Spleen (tissue), 11 donors: Measurements from ENCODE around the gene OR5AU1. TPM values are rescaled to one million over a fixed set of nuclear protein-coding genes. Genes with fewer than 3 reads are reported as not detected.

Experiments used
- DNase-seq: peaks from one replicate; pipeline ENCODE4 v3.0.0-alpha.2; 2020
- H3K27ac ChIP-seq, 8 donors: fragments of 200-600 bp; sonication (generic) in 7 of 8; 1 replicate in 4 of 8; 2 replicates in 4 of 8; pipeline versions ENCODE4 v1.5.0 to v1.8.0; 2016 to 2021; ENCODE audit warnings: inconsistent platforms in 4 of 8, mild to moderate bottlenecking in 4 of 8, moderate library complexity in 1 of 8
- H3K27me3 ChIP-seq, 7 donors: fragments of 200-600 bp; sonication (generic) in 6 of 7; replicated peaks in 1 of 7; 1 replicate in 4 of 7; 2 replicates in 3 of 7; pipeline versions ENCODE4 v1.5.0 to v1.8.0; 2016 to 2021; ENCODE audit warnings: inconsistent platforms in 3 of 7, mild to moderate bottlenecking in 1 of 7
- H3K36me3 ChIP-seq, 6 donors: fragments of 200-600 bp; sonication (generic) in 5 of 6; 1 replicate in 4 of 6; 2 replicates in 2 of 6; pipeline versions ENCODE4 v1.5.0 to v1.8.0; 2016 to 2021; ENCODE audit warnings: inconsistent platforms in 2 of 6
- H3K4me1 ChIP-seq, 6 donors: fragments of 200-600 bp; sonication (generic) in 5 of 6; 1 replicate in 3 of 6; 2 replicates in 3 of 6; pipeline versions ENCODE4 v1.5.0 to v1.8.0; 2016 to 2021; ENCODE audit warnings: inconsistent platforms in 3 of 6
- H3K4me3 ChIP-seq, 8 donors: fragments of 200-600 bp; sonication (generic) in 7 of 8; 1 replicate in 4 of 8; 2 replicates in 4 of 8; pipeline versions ENCODE4 v1.5.0 to v1.8.0; 2016 to 2021; ENCODE audit warnings: inconsistent platforms in 4 of 8, mild to moderate bottlenecking in 4 of 8, moderate library complexity in 2 of 8
- H3K9me3 ChIP-seq, 8 donors: fragments of 200-600 bp; sonication (generic) in 7 of 8; 1 replicate in 4 of 8; 2 replicates in 4 of 8; pipeline versions ENCODE4 v1.5.0 to v1.8.0; 2016 to 2021; ENCODE audit warnings: inconsistent platforms in 4 of 8
- POLR2A ChIP-seq, 3 donors: fragments of 450-650 bp; IDR thresholded peaks; one replicate each; pipeline ENCODE4 v1.5.1; 2017; ENCODE audit warnings: antibody characterized with exemption in 3 of 3, mild to moderate bottlenecking in 1 of 3
- POLR2AphosphoS5 ChIP-seq, 3 donors: sonication (generic); formaldehyde crosslinking; IDR thresholded peaks; one replicate each; pipeline ENCODE4 v1.5.1; 2017; ENCODE audit warnings: antibody characterized with exemption in 3 of 3
- WGBS, 5 donors: extraction: QIAGEN DNeasy Blood & Tissue Kit in 3 of 5; methylation state at CpG; one replicate each; pipeline versions ENCODE4 v1.1.5 to v1.1.7; 2013 to 2018; 5-methylcytosine and 5-hydroxymethylcytosine counted together
- intact Hi-C: fragments of 100-400 bp; cut with DNase I; formaldehyde crosslinking; loops from one replicate; pipeline ENCODE4 v1.15.0; 2023; ENCODE audit warnings: low total_unique reads
- polyA plus RNA-seq, 3 donors: library from polyadenylated mRNA; stranded (reverse); fragments of 200-250 nt; gene quantifications; one replicate each; pipeline ENCODE4 v1.2.1, GENCODE V29; 2013
- total RNA-seq, 7 donors: library from RNA; depleted of rRNA in 3 of 7; stranded (reverse); fragments of >200 nt in 3 of 7; fragmentation: NEBNext Ultra II Directional in 4 of 7; extraction: Animal tissue kit (Norgen Biotek cat#: 25700) in 4 of 7; gene quantifications; one replicate each; pipeline versions ENCODE4 v1.1.0 to v1.2.1, GENCODE V29; 2016 to 2021
- TF ChIP-seq, protein P1 (sequence below), 11 experiments: fragments of 200-600 bp in 7 of 11; fragments of 450-650 bp in 4 of 11; sonication (generic) in 4 of 11; IDR thresholded peaks in 8 of 11; conservative IDR thresholded peaks in 3 of 11; 1 replicate in 7 of 11; 2 replicates in 4 of 11; pipeline versions ENCODE4 v1.4.0 to v1.8.0; 2016 to 2021; ENCODE audit warnings: antibody characterized with exemption in 11 of 11, inconsistent platforms in 4 of 11, mild to moderate bottlenecking in 1 of 11
- donor health status: healthy with polysubstance abuse.
- donor health status: DM: no; HTN: no; CAD: no; lungs with moderate emphysema.
- donor health status: DM: no; HTN: no; CAD: no.
- donor health status: Bipolar disorder and iron deficiency.
- donor health status: healthy.
- donor health status: DM: no; HTN: no; CAD: no.
- donor health status: DM: yes; HTN: yes; CAD: no.

The OR5AU1 gene
- total and polyA plus RNA-seq, 10 donors: not detected

DNA sequence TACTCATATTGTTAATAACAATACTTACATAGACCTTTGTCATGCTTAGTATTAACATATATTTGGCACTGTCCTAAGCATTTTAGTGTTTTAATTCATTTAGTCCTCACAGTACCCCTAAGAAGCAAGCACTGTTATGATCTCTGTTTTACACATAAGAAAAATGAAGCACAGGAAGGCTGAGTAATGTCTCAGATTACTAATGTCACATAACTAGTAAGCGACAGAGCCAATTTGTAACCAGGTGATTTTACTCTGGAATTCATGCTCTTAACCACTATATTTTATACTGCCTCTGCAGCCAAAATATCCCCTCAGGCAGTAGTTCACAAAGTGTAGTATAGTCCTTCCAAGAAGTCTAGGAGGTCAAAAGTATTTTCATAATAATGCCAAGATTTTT is 34.7 kb downstream of the OR5AU1 start:
- peaks cover 0 to 18% (median 0%) of the 10 kb centered on the region in 8 donors for H3K9me3 ChIP-seq
- H3K4me3 ChIP-seq: no peak overlapping the region
- no peaks in the 10 kb centered on the region for H3K36me3 ChIP-seq
- H3K27me3 ChIP-seq: peaks cover 0 to 7% (median 0%) of the 10 kb centered on the region in 7 donors
- TF ChIP-seq POLR2A (IDR thresholded peaks at IDR 0.05) (no peak), POLR2AphosphoS5 (IDR thresholded peaks at IDR 0.05) (no peak)
- TF ChIP-seq, protein P1, sequence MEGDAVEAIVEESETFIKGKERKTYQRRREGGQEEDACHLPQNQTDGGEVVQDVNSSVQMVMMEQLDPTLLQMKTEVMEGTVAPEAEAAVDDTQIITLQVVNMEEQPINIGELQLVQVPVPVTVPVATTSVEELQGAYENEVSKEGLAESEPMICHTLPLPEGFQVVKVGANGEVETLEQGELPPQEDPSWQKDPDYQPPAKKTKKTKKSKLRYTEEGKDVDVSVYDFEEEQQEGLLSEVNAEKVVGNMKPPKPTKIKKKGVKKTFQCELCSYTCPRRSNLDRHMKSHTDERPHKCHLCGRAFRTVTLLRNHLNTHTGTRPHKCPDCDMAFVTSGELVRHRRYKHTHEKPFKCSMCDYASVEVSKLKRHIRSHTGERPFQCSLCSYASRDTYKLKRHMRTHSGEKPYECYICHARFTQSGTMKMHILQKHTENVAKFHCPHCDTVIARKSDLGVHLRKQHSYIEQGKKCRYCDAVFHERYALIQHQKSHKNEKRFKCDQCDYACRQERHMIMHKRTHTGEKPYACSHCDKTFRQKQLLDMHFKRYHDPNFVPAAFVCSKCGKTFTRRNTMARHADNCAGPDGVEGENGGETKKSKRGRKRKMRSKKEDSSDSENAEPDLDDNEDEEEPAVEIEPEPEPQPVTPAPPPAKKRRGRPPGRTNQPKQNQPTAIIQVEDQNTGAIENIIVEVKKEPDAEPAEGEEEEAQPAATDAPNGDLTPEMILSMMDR (IDR thresholded peaks at IDR 0.05 in 8 of 11, conservative IDR thresholded peaks at IDR 0.05 in 3 of 11): no peak
- no peak for DNase-seq
- 69 to 89% (median 79%) methylated on average over 1 of the region's 1 CpG for WGBS, 5 donors
- H3K4me1 ChIP-seq: no peaks in the 10 kb centered on the region
- intact Hi-C loops: no loop called here
- no peak overlapping the region for H3K27ac ChIP-seq

DNA sequence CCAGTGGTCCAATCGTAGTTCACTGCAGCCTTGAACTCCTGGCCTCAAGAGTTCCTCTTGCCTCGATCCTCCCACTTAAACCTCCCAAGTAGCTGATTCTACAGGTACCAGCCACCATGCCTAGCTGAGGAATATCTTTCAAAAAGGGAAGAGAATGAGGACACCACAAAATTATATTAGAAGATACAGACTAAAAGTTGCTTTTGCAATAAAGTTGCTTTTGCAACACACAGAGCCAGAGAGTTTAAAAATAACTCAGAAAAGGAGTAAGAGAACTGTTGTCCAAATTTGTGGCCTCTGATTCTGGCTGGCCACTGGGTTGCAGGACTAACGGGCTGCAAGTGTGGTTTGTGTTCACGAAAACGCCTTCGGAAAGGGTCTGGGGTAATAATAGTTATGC is 35.2 kb downstream of the OR5AU1 start:
- no peak for TF ChIP-seq POLR2A (IDR thresholded peaks at IDR 0.05)
- no peak for TF ChIP-seq POLR2AphosphoS5 (IDR thresholded peaks at IDR 0.05)
- TF ChIP-seq, protein P1 (IDR thresholded peaks at IDR 0.05 in 8 of 11, conservative IDR thresholded peaks at IDR 0.05 in 3 of 11): no peak
- Histone ChIP-seq H3K36me3 (no peaks in the 10 kb centered on the region), H3K27me3 (peaks cover 0 to 7% (median 0%) of the 10 kb centered on the region in 7 donors), H3K4me1 (no peaks in the 10 kb centered on the region), H3K4me3 (no peak overlapping the region), H3K9me3 (peaks cover 0 to 14% (median 0%) of the 10 kb centered on the region in 8 donors), H3K27ac (no peak overlapping the region)
- 43 to 76% (median 66%) methylated on average over 6 of the region's 6 CpGs for WGBS, 5 donors
- intact Hi-C loops: no loop called here
- DNase-seq: no peak

DNA sequence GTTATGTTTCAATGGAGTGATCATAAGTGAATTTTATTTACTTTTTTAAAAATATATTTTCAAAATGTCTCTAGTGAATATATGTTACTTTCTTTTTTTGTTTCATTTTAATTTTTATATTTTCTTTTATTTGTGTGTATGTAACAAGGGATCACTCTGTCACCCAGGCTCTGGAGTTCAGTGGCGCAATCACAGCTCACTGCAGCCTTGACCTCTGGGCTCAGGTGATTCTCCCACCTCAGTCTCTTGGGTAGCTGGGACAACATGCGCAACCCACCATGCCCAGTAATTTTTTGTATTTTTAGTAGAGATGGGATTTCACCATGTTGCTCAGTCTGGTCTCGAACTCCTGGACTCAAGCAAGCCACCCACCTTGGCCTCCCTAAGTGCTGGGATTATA is 36.9 kb downstream of the OR5AU1 start:
- no peak overlapping the region for H3K4me3 ChIP-seq
- no peaks in the 10 kb centered on the region for H3K4me1 ChIP-seq
- H3K9me3 ChIP-seq: no peaks in the 10 kb centered on the region
- 81 to 96% (median 93%) methylated on average over 3 of the region's 3 CpGs for WGBS, 5 donors
- DNase-seq: no peak
- intact Hi-C loops: no loop called here
- peaks cover 0 to 7% (median 0%) of the 10 kb centered on the region in 7 donors for H3K27me3 ChIP-seq
- TF ChIP-seq POLR2AphosphoS5 (IDR thresholded peaks at IDR 0.05) (no peak), POLR2A (IDR thresholded peaks at IDR 0.05) (no peak)
- TF ChIP-seq, protein P1 (IDR thresholded peaks at IDR 0.05 in 8 of 11, conservative IDR thresholded peaks at IDR 0.05 in 3 of 11): no peak
- H3K27ac ChIP-seq: no peak overlapping the region
- no peaks in the 10 kb centered on the region for H3K36me3 ChIP-seq

DNA sequence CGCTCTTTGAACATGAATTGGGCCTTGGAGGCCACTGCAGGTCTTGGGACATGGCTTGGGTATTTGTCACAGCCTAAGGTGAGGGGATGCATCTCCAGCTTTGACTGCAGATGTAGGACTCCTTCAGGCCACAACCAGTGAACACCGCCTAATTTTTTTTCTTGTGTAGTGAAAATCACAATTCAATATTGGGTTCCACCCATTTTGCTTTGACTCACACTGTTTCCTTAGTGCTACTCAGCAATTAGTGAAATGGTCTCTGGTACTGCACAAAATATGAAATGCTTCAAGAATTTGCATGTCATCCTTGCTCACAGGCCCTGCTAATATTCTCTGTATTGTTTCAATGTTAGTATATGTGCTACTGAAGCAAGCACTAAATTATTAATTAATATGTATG is 42.5 kb downstream of the OR5AU1 start:
- TF ChIP-seq, protein P1 (IDR thresholded peaks at IDR 0.05 in 8 of 11, conservative IDR thresholded peaks at IDR 0.05 in 3 of 11): no peak
- intact Hi-C loops: no loop called here
- WGBS, 5 donors: 93 to 100% (median 94%) methylated on average over 2 of the region's 2 CpGs

More for the DNA sequence above, 42.5 kb downstream of the OR5AU1 start:
- DNase-seq: no peak
- Histone ChIP-seq H3K4me3 (no peak overlapping the region), H3K27ac (no peak overlapping the region), H3K36me3 (no peaks in the 10 kb centered on the region), H3K27me3 (no peaks in the 10 kb centered on the region), H3K9me3 (no peaks in the 10 kb centered on the region), H3K4me1 (no peaks in the 10 kb centered on the region)
